Measurements from ENCODE around the gene CADPS2.

- TF ChIP-seq, protein P1, sequence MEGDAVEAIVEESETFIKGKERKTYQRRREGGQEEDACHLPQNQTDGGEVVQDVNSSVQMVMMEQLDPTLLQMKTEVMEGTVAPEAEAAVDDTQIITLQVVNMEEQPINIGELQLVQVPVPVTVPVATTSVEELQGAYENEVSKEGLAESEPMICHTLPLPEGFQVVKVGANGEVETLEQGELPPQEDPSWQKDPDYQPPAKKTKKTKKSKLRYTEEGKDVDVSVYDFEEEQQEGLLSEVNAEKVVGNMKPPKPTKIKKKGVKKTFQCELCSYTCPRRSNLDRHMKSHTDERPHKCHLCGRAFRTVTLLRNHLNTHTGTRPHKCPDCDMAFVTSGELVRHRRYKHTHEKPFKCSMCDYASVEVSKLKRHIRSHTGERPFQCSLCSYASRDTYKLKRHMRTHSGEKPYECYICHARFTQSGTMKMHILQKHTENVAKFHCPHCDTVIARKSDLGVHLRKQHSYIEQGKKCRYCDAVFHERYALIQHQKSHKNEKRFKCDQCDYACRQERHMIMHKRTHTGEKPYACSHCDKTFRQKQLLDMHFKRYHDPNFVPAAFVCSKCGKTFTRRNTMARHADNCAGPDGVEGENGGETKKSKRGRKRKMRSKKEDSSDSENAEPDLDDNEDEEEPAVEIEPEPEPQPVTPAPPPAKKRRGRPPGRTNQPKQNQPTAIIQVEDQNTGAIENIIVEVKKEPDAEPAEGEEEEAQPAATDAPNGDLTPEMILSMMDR (conservative IDR thresholded peaks at IDR 0.05; ENCODE audit: low read depth, low read length): no peak
- TF ChIP-seq USF2 (IDR thresholded peaks at IDR 0.05; ENCODE audit: low read depth, low read length) (no peak), POLR2A (IDR thresholded peaks at IDR 0.05; ENCODE audit: low read depth, low read length) (no peak), RAD21 (IDR thresholded peaks at IDR 0.05; ENCODE audit: low read length) (no peak), RFX5 (IDR thresholded peaks at IDR 0.05; ENCODE audit: low read depth, low read length) (no peak), SMC3 (IDR thresholded peaks at IDR 0.05; ENCODE audit: low read depth, low read length) (no peak), MAZ (IDR thresholded peaks at IDR 0.05; ENCODE audit: borderline replicate concordance, low read depth, low read length) (no peak), MAFK (IDR thresholded peaks at IDR 0.05; ENCODE audit: low read depth, low read length) (no peak)
Observed at GRCh38 chr7:122291189-122291588, 595.1 kb downstream of the CADPS2 start.
